GM10847 (cell line): ENCODE data around the gene DOK4.

Experiments
- POLR2A ChIP-seq: IDR thresholded peaks from 2 replicates; pipeline ENCODE4 v1.6.1; 2011; ENCODE audit not compliant: insufficient read length; ENCODE audit errors: extremely low read depth

The DOK4 gene

DNA sequence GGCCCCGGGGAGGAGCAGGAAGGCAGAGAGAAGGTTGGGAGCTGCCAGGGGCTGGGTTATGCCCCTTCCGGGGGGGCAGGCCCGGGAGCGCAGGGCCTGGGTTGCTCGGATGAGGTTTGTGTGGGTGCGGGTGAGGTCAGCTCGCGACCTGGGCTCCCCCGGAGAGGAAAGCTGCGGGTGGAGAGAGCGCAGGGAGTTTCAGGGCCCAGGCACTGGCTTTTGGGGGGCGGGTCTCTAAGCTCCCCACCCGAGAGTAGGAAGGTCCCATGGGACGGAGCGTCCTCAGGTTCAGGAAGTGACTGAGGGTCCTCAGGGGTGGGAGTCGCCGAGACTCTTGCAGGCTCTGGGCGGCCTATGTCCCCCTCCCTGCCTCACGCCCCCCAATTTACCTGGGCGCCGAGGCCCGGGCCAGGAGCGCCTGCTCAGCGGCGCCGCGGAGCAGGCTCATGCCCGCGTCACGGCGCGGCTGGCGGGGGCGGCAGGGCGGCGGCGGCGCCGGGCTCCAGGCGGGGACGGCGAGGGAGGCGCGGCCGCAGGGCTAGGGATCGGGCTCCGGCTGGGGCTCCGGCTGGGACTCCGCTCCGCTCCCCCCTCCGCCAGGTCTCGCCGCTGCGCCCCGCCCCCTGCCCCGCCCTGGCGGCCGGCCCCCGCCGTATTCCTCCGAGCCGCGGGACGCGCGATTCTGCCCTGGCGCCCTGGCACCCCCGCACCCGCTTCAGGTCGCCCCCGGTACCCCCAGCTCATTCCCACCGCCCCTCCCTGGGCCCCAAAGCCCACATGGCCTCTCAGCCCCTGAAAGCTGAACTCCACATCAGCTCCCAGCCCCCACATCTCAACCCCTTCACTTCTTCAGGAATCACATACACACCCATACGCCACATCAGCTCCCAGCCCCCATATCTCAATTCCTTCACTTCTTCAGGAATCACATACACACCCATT, at the start of gene DOK4:
Gene DOK4 (minus strand): TSS at position 578 of the 942 bp plus-strand sequence. CDS start 6,986 bp downstream, outside the sequence.
- no peak for TF ChIP-seq POLR2A

DNA sequence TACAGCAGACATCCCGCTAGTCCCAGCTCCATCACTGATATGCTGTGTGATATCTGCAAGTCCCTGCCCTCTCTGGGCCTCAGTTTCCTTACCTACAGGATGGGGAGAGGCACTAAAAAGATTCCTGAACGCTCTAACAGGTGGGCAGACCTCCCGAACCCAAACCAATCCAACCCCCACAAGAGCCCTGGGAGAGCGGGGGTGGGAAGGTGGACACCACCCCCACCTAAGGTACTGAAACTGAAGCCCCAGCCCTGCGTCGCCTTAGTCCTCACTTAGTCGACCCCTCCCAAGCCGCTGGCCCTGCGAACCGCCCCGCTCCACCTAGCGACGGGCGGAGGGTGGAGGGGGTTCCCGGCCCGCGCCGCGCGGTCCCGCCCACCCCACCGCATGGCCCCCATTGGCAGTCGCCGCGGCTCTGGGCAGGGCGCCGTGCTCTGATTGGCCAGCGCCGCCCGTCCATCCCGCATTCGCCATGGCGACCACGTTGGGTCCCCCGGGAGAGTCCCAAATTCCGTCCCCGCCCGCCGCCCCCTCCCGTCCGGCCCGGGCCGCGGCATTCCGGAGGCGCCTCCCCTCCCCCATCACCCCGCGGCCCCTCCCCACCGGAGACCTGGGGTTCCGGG, 49.5 kb upstream of the DOK4 start:
- TF ChIP-seq POLR2A: no peak

DNA sequence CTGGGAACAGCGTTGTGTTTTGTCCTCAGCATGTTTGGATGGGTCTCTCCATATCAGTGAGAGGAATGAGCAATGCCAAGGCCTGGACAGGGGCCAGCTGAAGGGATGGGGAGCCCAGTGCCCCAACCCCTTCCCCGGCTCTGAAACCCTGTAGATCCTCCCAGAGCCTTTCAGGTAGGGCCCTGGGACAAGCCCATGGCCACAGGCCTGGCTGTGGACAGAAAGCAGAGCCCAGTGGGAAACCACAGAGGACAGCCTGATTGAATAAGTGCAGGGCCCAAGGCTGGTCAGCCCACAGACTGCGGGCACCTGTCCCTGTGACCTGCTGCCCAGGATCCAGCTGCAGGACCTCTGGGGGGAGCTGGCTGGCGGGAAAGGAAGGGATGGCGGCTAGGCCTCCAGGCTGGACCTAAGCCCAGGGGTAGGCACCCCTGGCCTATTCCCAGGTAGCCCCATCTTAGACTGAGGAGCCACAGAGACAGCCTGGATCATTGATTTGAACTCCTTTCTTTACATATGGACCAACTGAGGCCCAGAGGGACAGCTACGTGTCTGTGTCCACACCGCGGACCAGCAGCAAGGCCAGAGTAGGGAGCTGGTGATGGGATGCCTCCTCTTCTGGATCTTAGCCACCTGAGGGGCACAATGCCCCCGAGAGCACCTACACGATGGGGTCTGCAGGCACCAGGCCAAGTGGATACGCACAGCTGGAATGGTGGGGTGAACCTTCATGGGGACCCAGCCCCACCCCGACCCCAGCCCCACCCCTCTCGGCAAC, 48.8 kb upstream of the DOK4 start:
- no peak for TF ChIP-seq POLR2A

DNA sequence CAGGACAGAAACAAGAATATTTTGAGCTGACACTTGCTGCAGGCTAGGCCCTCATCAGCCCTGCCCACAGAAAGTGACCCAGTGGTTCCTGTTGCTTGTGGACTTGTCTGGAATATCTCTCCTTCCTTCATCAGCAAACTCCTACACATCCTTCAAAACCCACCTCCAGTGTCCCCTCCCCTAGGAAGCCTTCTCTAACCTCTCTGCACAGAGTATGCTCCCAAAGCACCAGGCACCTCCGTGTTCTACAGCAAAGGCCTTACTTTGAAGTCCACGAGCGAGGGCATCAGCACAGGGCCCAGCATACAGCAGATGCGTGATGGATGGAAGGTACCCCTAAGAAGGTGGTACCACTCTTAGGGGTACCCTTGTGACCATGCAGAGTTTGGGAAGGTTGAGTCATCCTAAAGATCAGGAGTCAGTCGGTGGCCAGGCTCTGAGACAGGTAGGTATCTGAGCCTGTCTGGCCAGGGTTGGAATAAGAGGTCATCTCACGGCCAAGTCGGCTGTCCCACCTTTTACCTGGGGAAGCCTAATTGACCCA, 48.1 kb upstream of the DOK4 start:
- TF ChIP-seq POLR2A: no peak

DNA sequence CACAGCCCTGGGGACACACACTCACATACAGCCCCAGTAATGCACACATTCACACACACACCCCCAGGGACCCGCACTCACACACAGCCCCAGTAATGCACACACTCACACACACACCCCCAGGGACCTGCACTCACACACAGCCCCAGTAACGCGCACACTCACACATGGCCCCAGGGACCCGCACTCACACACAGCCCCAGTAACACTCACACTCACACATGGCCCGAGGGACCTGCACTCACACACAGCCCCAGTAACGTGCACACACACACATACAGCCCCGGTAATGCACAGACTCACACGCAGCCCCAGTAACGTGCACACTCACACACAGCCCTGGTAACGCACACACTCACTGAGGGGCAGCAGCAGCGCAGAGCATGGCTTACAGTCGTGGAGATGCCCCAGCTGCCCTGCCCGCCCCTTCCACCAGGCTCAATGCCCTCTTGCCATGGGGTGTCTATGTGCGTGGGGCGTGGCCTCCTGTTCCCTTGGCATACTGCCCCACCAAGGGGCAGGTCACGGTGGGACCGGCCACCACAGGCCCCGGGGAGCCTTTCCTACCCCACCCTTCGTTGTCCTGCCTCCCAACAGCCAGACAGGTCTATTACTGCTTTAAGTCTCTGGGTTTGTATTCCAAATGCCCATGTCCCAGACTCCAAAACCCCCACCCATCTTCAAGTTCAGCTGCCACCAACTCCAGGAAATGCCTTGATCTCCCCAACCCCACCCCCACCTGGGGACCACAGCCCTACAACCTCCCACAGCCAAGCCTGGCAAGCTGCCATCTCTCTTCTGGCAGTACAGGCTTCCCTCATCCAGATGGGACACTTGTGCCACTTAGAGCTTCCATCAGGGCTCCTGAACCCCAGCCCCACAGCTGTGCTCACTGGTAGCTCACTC, 47.4 kb upstream of the DOK4 start:
- TF ChIP-seq POLR2A: no peak

DNA sequence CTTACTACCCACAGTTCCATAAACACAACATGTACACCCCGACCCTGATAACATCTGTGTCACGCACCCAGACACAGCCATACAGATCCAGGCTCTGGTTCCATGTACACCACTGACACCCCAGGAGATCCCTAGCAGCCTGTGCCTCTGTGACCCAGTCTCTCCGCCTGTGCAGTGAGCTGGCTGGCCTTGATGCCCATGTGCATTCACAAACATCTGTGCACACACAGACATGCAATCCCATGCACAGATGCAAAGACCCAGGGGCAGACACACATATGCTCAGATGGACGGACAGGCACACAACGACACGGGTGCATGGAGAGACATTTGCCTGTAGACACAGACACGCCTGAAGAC, 46.0 kb upstream of the DOK4 start:
- no peak for TF ChIP-seq POLR2A

DNA sequence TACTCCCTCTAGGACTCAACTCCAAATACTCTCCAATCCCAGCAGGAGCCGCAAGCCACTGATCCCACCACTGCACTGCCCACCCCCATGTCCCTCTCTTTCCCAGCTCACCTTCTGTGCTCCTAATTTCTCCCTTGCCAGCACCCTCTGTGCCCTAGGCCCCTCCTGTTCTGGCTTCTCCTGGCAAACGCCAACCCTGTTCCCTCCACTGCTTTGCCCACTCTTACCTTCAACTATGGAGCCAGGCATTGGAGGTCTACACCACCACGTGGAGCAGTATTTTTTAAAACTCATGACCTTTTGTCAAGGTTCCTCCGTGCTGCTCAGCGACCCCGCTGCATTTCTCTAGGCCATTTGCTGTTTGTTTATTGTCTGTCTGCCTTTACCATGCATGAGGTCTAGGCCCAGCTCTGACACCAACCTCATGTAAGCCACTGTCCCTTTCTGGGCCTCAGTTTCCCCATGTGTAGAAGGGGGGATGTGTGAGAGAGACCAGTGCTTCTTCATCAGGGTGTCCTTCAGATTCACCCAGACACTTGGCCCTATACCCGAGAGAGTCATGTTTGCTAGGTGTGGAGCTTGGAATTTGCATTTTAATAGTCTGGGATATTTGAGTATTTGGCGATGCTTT, 45.5 kb upstream of the DOK4 start:
- no peak for TF ChIP-seq POLR2A

DNA sequence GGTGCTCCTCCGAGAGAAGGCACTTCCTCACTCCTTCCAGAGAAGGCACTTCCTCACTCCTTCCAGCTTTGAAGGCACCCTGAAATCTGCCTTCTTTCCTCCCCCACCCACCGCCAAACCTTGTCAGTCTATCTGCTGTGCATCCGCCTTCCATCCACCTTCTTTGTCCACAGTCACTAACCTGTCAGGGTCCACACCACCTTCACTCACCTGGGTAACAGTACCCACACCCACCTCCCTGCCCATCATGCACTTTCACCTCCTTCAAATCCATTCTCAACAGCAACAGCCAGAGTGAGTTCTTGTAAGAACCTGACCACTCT, 44.9 kb upstream of the DOK4 start:
- TF ChIP-seq POLR2A: no peak

DNA sequence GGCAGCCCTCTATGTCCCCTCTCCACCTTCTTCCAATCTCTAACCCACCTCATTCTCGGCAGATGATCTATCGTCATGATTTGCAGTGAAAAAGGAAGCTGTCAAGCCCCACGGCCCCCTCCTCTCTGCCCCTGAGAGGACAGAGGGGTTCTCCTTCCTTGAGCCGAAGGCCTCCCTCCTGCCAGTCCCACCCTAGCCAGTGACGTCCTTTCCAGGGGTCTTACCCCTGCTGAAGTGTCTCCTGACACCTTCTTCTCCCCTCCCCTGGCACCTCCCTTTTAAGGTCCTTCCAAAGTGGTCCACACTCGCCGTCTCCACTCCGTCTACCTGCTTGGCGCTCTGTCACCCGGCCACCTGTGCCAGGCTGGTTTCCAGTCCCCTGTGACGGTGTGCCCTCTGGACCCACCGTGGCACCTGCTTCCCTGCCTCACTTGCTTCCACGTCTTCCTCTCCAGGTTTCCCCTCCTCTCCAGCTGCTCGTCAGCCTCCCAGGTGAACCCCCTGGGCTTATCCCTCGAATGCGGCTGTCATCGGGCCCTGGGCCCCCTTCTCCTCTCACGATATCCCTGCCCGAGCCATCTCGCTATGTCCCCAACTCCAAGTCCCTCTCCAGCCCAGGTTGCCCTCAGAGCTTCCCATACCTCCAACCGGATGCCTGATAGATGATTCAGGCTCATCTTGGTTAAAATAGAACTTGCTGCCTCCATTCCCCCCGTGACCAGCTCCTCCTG, 44.4 kb upstream of the DOK4 start:
- no peak for TF ChIP-seq POLR2A

DNA sequence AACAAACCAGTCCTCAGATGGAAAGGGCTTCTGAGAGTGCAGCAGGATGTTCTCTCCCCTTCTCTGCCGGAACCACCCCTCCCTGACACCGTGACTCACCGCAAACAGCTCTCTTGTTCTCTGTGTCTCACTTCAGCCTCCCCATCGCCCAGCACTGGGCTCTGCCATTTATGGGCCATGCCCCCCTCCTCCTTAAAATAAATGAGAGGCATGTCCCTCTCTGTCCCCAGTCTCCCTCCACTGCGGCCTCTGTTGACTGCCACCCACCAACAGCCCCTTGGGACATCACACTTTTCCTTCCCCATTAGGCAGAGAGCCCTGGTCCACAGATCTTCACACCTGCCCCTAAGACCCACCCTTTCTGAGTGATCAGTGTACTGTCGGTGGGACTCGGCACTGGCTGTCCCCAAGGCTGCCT, 43.8 kb upstream of the DOK4 start:
- no peak for TF ChIP-seq POLR2A

DNA sequence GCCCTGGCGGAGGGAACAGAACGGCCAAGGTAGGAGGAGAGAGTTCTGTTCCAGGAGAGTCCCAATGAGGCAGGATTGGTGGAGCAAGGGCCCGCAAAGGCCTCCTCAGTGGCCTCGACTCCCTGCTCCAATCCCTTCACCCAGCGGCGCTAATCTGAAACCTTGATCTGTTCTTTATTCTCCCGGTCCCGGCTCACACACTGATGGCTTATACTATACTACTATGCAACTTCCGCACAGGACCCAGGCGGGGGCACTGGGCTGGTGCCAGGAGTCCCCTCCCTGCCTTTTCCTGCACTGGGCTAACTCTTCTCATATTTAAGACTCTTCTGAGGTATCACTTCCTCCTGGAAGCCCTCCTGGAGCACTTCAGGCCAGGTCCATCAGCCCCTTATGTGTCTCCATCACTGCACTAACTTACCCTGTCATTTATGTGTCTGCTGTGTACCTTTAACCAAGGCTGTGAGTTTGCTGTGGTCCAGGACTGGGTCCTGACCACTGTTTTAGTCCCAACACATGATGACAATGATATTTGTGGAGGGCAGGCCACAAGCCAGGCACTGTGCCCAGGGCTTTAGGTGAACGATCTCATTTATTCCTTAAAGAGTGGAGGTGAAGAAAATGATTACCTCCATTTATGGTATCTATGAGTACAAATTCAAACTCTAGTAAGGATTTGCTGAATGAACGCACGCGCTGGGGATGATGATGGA, 43.3 kb upstream of the DOK4 start:
- no peak for TF ChIP-seq POLR2A

DNA sequence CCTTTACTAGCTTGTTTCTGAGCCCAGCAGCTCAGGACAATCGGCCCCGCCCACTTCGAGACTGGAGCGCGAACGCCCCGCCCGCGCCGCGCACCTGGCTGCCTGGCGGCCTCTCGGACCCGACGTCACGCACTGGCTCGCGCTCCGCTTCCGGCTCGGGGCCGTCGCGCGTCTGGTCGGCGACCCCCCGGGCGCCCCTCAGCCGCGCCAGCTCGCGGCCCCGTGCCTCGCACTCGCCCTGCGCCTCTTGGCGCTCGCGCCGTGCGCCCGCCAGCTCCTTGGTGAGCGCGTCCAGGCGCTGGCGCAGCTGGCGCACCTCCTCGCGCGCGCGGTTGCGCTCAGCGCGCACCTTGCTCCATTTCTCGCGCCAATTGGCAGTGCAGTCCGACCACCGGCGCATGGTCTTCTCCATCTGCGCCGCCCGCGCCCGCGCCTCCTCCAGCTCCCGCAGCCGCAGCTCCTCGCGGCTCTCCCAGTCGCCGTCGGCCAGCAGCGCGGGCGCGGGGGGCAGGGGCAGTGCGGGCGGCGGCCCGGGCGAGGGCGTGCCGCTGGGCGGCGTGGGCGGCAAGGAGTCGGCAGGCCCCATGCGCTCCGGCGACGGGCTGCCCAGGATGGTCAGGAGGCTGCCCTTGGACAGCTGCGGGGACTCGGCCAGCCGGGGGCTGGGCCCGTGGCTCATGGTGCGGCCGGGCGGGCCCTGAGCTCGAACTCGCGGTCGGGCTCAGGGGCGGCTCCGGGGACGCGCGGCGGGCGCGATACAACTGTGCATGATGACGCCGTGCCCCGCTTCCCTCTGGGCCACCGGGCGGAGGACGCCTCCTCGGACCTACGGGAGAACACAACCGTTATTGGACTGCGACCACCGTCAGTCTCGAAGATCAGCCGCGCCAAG, 42.5 kb upstream of the DOK4 start:
- TF ChIP-seq POLR2A: no peak
